Measurements from ENCODE around the gene IMPG2. TPM values are rescaled to one million over a fixed set of nuclear protein-coding genes. Genes with fewer than 3 reads are reported as not detected.
"Not testable (repeated sequence)": the region's sequence is repeated elsewhere in the genome, so short reads cannot be mapped to it uniquely, and the experiment has no call there.

IMPG2 gene
- 0.06 and 0.08 TPM in 2 replicates for total RNA-seq (2014; rRNA removed; shearing (Covaris generic))

GRCh38 chr3:101320475-101320874, at the start of gene IMPG2:
Gene IMPG2 (minus strand): TSS chr3:101320575. CDS start chr3:101320372, 203 bp downstream.
- no peak for DNase-seq (ENCODE audit: low spot score)

GRCh38 chr3:101362406-101362805, 42.0 kb upstream of the IMPG2 start:
- DNase-seq (ENCODE audit: low spot score), result no peak

GRCh38 chr3:101351829-101352228, 31.5 kb upstream of the IMPG2 start:
- DNase-seq (ENCODE audit: low spot score), result no peak

- no peak for DNase-seq (ENCODE audit: low spot score)
Measured at GRCh38 chr3:101340591-101340990, 20.2 kb upstream of the IMPG2 start.

- no peak for DNase-seq (ENCODE audit: low spot score)
Measured at GRCh38 chr3:101333883-101334282, 13.5 kb upstream of the IMPG2 start.

- DNase-seq (ENCODE audit: low spot score), result no peak
Measured at GRCh38 chr3:101329016-101329673, 8.8 kb upstream of the IMPG2 start.

- DNase-seq (ENCODE audit: low spot score), result no peak
Measured at GRCh38 chr3:101325393-101326134, 5.2 kb upstream of the IMPG2 start.

GRCh38 chr3:101319531-101319930, 844 bp downstream of the IMPG2 start:
- no peak for DNase-seq (ENCODE audit: low spot score)

GRCh38 chr3:101312545-101312944, 7.8 kb downstream of the IMPG2 start:
- no peak for DNase-seq (ENCODE audit: low spot score)

GRCh38 chr3:101311676-101312075, 8.7 kb downstream of the IMPG2 start:
- DNase-seq (ENCODE audit: low spot score), result no peak

GRCh38 chr3:101310978-101311375, 9.4 kb downstream of the IMPG2 start:
- no peak for DNase-seq (ENCODE audit: low spot score)

- DNase-seq (ENCODE audit: low spot score), result not testable (repeated sequence)
Measured at GRCh38 chr3:101308147-101308772, 12.1 kb downstream of the IMPG2 start.

GRCh38 chr3:101303836-101304235, 16.5 kb downstream of the IMPG2 start:
- DNase-seq (ENCODE audit: low spot score), result no peak

GRCh38 chr3:101303089-101303731, 17.2 kb downstream of the IMPG2 start:
- DNase-seq (ENCODE audit: low spot score), result peak; percentile 15

GRCh38 chr3:101300073-101300472, 20.3 kb downstream of the IMPG2 start:
- DNase-seq (ENCODE audit: low spot score), result no peak

GRCh38 chr3:101292027-101292426, 28.3 kb downstream of the IMPG2 start:
- no peak for DNase-seq (ENCODE audit: low spot score)

- DNase-seq (ENCODE audit: low spot score), result no peak
Measured at GRCh38 chr3:101288294-101288693, 32.1 kb downstream of the IMPG2 start.

GRCh38 chr3:101284757-101285156, 35.6 kb downstream of the IMPG2 start:
- DNase-seq (ENCODE audit: low spot score), result no peak

- no peak for DNase-seq (ENCODE audit: low spot score)
Measured at GRCh38 chr3:101281521-101282030, 38.8 kb downstream of the IMPG2 start.

GRCh38 chr3:101279765-101280385, 40.5 kb downstream of the IMPG2 start:
- no peak for DNase-seq (ENCODE audit: low spot score)

- DNase-seq (ENCODE audit: low spot score), result no peak
Measured at GRCh38 chr3:101279162-101279561, 41.2 kb downstream of the IMPG2 start.

GRCh38 chr3:101278727-101279126, 41.6 kb downstream of the IMPG2 start:
- DNase-seq (ENCODE audit: low spot score), result no peak

All from H4 (cell line).